HG02885 (cell line): ENCODE results near the gene GOLGA8T.
"Not testable (repeated sequence)": the region's sequence is repeated elsewhere in the genome, so short reads cannot be mapped to it uniquely, and the experiment has no call there.

Experiments
- ATAC-seq: cut with Tn5 transposase; IDR thresholded peaks from one replicate; pipeline ENCODE4 v1.9.1; 2021; ENCODE audit warnings: mild to moderate bottlenecking; ENCODE audit not compliant: unreplicated experiment, poor library complexity

The GOLGA8T gene

GRCh38 chr15:30189754-30190153, 54.9 kb downstream of the GOLGA8T start:
- ATAC-seq, result not testable (repeated sequence)

DNA sequence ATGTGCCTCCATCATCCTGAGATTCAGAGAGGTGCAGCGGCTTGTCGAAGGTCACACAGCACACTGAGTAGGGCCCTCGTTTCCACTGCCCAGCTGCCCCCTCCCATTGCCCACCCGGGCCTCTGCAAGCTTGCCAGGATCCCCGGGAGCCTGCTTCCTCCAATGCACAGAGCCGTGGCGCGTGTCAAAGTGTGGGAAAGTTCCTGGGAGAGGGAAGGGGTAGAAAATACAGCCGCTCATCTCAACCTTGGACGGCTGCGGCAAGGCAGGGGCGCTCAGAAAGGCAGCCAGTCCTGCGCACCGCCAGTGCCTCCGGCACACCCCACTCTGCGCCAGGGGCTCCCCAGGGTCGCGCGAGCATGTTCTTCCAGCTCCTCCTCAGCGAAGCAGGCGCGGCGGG, 56.3 kb downstream of the GOLGA8T start:
- ATAC-seq, result not testable (repeated sequence)

DNA sequence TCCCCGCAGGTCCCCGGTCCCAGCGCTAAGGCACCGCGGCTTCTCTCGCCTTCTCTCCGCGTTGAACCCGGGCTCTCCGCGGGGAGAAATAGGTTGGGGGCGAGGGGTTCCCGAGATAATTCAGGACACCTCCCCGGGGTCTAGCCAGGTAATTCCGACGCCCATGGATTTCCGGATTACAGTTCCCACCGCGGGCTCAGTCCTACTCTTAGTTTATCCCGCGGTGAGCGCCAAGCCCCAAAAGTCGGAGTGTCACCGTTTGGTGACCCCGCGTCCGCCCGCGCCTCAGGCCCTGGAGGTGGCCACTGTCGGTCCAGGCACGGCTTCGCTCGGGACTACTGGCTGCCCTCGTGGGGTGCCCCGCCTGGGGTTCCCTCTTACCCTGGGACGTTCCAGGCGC, 56.8 kb downstream of the GOLGA8T start:
- not testable (repeated sequence) for ATAC-seq

DNA sequence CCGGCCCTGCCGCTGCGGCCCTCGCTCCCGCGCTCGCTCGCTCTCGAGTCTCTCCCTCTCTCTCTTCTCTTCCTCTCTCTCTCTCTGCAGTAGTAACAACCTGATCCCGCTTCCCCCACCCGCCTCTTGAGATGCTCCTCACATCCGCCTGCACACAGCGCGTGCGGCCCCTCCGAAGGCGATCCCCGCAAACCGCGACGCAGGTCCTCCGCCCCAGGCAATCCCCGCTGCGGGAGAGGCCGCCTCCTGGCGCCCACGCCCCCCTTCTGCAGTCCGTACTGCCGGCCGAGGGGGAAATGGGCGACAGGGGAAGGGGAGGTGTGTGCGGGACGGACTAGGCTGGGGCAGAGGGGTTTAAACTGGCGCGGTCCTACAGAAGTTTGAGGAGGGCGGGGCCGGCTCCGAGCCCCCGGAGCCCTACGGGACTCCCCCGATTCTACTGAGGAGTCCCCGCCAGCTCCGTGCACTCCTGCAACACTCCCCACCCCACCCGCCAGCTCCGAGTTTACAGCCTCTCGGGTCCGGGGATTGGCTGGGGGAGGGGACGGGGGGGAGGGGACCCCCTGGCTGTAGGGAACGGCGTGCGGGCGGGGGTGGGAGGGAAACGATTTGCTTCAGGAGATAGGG, 57.4 kb downstream of the GOLGA8T start:
- ATAC-seq, result not testable (repeated sequence)

DNA sequence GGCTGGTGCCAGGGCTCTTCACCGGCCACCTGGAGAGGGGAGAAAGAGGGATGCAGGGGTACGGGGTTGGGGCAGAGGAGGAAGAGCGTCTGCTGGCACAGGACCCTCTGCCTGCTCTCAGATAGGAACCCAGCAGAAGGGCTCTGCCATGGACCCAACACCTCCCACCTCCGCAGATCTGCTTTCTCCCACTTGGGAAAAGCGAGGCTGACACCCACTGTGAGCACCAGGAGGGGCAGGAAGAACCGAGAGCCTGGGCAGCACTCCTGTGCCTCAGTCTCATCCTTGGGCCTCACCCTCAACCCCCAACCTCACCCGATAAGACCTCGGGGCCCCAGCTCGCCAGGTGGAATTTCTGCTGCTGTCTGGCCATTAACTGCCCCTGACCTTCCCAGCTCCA, 58.0 kb downstream of the GOLGA8T start:
- ATAC-seq, result not testable (repeated sequence)
